Measurements from ENCODE around the gene CEP350.

The CEP350 gene

GRCh38 chr1:180153032-180153431 lies 198.4 kb downstream of the CEP350 start:
- in situ Hi-C loops (cut with MboI; ENCODE audit: low sequenced_read_pairs) = no loop called here

- in situ Hi-C loops (cut with MboI; ENCODE audit: low sequenced_read_pairs) = no loop called here
Measured at GRCh38 chr1:180154003-180154324, 199.4 kb downstream of the CEP350 start.

DNA sequence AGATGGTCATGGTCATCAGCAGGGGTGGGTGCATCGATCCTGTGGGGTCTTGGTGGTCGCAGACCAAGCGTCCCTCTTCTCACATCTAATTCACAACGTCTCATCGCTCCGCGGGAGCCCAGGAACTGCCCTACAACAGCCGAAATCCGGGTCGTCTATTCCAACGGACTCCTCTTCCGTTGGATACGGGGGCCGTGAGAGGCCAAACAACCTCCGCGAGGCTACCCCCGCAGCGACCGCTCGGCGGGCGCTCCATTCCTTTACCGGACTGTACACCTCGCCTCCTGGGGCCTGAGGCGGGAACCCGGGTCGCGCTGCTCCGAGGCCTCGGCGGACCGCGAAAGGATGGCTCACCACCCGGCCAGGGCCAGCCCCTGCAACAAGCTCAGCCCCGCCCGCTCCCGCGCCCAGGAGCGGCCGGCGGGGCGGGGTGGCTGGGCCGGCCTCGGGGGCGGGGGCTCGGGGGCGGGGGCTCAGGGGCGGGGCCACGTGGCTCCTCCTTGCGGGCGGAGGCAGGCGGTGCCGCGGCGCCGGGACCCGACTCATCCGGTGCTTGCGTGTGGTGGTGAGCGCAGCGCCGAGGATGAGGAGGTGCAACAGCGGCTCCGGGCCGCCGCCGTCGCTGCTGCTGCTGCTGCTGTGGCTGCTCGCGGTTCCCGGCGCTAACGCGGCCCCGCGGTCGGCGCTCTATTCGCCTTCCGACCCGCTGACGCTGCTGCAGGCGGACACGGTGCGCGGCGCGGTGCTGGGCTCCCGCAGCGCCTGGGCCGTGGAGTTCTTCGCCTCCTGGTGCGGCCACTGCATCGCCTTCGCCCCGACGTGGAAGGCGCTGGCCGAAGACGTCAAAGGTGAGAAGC lies 199.9 kb downstream of the CEP350 start, which contains the start of gene QSOX1:
Gene QSOX1 (plus strand): TSS at position 545 of the 857 bp plus-strand sequence. CDS start 39 bp downstream, at position 584.
- in situ Hi-C loops (cut with MboI; ENCODE audit: low sequenced_read_pairs) = no loop called here

GRCh38 chr1:180155182-180155682 lies 200.6 kb downstream of the CEP350 start:
- in situ Hi-C loops (cut with MboI; ENCODE audit: low sequenced_read_pairs) = no loop called here

- in situ Hi-C loops (cut with MboI; ENCODE audit: low sequenced_read_pairs) = no loop called here
Measured at GRCh38 chr1:180156201-180156600, 201.6 kb downstream of the CEP350 start.

- in situ Hi-C loops (cut with MboI; ENCODE audit: low sequenced_read_pairs) = no loop called here
Measured at GRCh38 chr1:180156631-180157091, 202.1 kb downstream of the CEP350 start.

- in situ Hi-C loops (cut with MboI; ENCODE audit: low sequenced_read_pairs) = no loop called here
Measured at GRCh38 chr1:180157108-180157507, 202.5 kb downstream of the CEP350 start.

DNA sequence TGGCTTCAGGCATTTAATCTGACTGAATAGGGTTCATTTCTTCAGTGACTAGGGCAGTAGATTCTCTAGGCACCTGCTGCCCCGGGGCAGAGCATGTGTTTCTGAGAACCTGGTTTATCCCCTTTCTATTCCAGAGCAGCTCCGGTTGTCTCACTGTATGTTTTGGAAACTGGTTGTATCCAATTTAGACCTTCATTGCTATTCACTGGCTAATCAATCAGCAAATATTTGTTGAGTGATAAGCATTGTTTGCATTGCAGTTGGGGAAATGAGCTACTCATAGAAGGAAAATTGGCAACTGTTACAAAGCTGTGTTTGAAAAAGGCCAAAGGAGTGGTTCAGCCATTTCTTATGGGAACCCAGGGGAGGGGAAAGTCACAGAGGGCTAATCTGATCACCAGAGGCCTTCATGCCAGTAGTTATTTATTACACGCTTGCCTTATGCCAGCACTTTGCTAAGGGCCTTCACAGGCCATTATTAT lies 203.0 kb downstream of the CEP350 start:
- in situ Hi-C loops (cut with MboI; ENCODE audit: low sequenced_read_pairs) = no loop called here

DNA sequence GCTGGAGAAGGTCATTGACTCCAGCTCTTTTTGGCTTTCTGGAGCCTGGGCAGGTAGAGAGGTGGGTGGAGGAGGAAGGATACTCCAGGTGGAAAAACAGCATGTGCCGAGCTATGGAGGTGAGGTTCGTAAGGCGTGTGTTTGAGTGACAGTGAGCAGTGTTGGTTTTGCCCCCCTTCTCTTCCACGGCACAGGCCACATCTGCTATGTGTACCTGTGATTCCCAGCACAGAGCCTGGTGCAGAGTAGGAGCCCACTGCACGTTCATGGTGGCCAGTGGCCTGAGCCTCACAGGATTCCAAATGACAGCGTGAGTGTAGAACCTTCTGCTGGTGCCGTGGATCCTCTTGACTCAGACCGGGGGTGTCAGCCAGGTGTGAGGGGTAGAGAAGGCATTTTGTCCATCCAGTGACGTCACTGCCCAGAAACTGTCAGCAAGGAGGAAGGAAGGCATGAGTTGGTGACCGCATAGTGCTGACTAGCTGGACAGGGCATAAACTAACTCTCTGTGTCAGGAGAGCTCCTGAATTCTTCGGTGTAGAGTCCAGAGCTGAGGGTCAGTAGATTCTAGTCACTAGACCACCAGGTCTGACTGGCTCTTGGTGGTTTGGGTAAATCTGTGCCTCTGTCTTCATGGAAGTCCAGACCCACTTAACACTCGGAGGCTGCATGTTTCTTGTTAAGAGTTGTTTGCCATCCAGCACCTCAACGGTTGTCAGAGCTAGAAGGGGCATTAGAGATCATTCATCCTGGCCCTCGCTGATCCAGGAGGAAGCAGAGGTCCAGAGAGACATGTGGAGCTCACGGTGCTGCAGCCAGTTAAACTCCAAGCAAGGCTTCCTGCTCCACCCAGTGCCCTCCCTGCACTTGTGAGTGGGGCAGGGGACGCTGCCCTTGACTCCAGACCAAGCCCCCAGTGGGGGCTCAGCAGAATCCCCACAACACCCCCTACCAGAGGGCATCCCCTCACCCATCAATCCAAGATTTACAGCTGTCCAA lies 203.8 kb downstream of the CEP350 start:
- in situ Hi-C loops (cut with MboI; ENCODE audit: low sequenced_read_pairs) = no loop called here

- in situ Hi-C loops (cut with MboI; ENCODE audit: low sequenced_read_pairs) = no loop called here
Measured at GRCh38 chr1:180160357-180160756, 205.7 kb downstream of the CEP350 start.

DNA sequence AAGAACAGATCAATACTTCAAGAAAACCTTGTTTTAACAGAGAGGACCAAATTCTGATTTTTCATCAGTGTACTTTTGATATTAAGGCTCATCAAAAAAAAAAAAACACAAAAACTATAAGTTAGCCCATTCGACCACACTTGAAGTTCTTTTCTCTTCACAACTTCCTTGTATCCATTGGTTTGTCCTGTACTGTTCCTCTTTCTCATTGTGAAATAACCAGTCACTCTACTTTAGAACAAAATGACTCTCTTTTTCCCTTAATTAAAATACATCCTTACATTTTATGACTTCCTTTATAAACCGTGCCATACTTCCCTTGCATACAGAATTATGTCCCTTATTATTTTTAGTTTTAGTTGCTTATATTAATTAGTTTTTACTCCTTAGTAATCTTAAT lies 208.4 kb downstream of the CEP350 start:
- in situ Hi-C loops (cut with MboI; ENCODE audit: low sequenced_read_pairs) = no loop called here
